Testis (tissue), 3 donors: ENCODE results near the gene TERB1. TPM values are rescaled to one million over a fixed set of nuclear protein-coding genes. Genes with fewer than 3 reads are reported as not detected.

Experiments used
- DNase-seq: peaks from one replicate; pipeline ENCODE4 v3.0.0-alpha.2; 2019
- H3K27ac ChIP-seq, 2 donors: fragments of 200-600 bp; sonication (generic); one replicate each; pipeline ENCODE4 v1.5.1; 2019
- H3K27me3 ChIP-seq: fragments of 200-600 bp; sonication (generic); one replicate; pipeline ENCODE4 v1.5.1; 2019
- H3K36me3 ChIP-seq: fragments of 200-600 bp; sonication (generic); one replicate; pipeline ENCODE4 v1.5.1; 2017; ENCODE audit warnings: low read depth; ENCODE audit errors: missing control alignments
- H3K4me1 ChIP-seq: fragments of 200-600 bp; sonication (generic); one replicate; pipeline ENCODE4 v1.5.1; 2019
- H3K4me3 ChIP-seq, 2 donors: fragments of 200-600 bp; sonication (generic); one replicate each; pipeline ENCODE4 v1.5.1; 2017 to 2019
- H3K9me3 ChIP-seq: fragments of 200-600 bp; sonication (generic); one replicate; pipeline ENCODE4 v1.5.1; 2017
- POLR2A ChIP-seq: fragments of 450-650 bp; IDR thresholded peaks from one replicate; pipeline ENCODE4 v1.6.1; 2017; ENCODE audit warnings: antibody characterized with exemption, mild to moderate bottlenecking, moderate library complexity
- WGBS, 2 donors: methylation state at CpG; one replicate each; pipeline ENCODE4 v1.1.5; 2018; 5-methylcytosine and 5-hydroxymethylcytosine counted together
- intact Hi-C: fragments of 100-400 bp; cut with DNase I; formaldehyde crosslinking; loops from one replicate; pipeline ENCODE4 v1.15.1; 2023; ENCODE audit warnings: low total_unique reads
- polyA plus RNA-seq: library from polyadenylated mRNA; stranded (reverse); fragments of 350-450 nt; fragmentation: Illumina TruSeq; extraction: RNeasy Lipid Tissue Mini Kit (QIAGEN cat#74804); gene quantifications from one replicate; pipeline ENCODE4 v1.2.3, GENCODE V29; 2014; ENCODE audit warnings: low read depth, low replicate concordance; ENCODE audit not compliant: insufficient read depth
- total RNA-seq, 2 donors: library from RNA; depleted of rRNA; stranded (reverse); fragments of >200 nt; gene quantifications; one replicate each; pipeline ENCODE4 v1.2.3, GENCODE V29; 2016
- TF ChIP-seq, protein P1 (sequence below), 3 experiments: fragments of 450-650 bp in 2 of 3; fragments of 200-600 bp in 1 of 3; sonication (generic) in 1 of 3; IDR thresholded peaks; one replicate each; pipeline ENCODE4 v1.5.1; 2016 to 2019; ENCODE audit warnings: antibody characterized with exemption in 3 of 3, mild to moderate bottlenecking in 2 of 3, moderate library complexity in 1 of 3

The TERB1 gene
- total and polyA plus RNA-seq, 3 donors from 2014 or later = 12.1 to 30.6 (median 13.3) TPM

DNA sequence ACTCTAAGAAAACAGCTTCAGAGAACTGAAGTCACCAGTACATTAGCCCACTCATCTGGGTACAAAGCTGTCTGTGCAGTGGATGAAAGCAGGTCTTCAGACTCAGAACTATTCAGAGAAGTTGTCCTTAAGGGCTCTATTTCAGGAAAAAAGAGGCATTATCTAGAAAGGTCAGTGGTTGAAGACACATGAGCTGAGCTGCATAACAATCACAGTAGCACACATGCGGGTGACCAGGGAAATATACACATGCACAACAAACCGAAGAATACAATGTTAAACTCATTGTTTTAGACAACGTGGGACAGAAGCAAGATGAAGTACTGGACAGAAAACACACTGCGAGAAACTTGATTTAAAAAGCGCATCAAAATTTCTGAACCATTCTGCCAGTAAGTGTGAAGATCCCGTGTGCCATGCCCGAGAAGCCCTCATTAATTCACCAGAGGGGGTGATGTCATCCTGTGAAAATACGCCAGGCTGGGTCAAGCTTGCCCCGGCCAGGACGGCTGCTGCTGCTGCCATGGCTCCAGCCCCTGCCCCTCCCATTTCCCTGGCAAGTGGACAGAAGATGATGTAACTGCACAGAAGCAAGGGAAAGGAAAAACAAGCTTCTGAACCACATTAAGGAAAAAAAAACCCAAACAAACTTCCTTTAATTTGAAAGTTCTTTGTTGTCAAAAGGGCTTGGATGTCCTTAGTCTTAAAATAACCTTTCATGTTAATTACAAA, 60.0 kb downstream of the TERB1 start:
- Histone ChIP-seq H3K4me1 (peaks cover 20% of the 10 kb centered on the region), H3K9me3 (no peaks in the 10 kb centered on the region), H3K27me3 (no peaks in the 10 kb centered on the region), H3K4me3 (no peak overlapping the region), H3K27ac (peak overlapping the region; percentile 75 to 76), H3K36me3 (no peaks in the 10 kb centered on the region)
- DNase-seq = peak; percentile 91
- no peak for TF ChIP-seq POLR2A
- TF ChIP-seq, protein P1, sequence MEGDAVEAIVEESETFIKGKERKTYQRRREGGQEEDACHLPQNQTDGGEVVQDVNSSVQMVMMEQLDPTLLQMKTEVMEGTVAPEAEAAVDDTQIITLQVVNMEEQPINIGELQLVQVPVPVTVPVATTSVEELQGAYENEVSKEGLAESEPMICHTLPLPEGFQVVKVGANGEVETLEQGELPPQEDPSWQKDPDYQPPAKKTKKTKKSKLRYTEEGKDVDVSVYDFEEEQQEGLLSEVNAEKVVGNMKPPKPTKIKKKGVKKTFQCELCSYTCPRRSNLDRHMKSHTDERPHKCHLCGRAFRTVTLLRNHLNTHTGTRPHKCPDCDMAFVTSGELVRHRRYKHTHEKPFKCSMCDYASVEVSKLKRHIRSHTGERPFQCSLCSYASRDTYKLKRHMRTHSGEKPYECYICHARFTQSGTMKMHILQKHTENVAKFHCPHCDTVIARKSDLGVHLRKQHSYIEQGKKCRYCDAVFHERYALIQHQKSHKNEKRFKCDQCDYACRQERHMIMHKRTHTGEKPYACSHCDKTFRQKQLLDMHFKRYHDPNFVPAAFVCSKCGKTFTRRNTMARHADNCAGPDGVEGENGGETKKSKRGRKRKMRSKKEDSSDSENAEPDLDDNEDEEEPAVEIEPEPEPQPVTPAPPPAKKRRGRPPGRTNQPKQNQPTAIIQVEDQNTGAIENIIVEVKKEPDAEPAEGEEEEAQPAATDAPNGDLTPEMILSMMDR (IDR thresholded peaks at IDR 0.05) = no peak
- intact Hi-C loops = no loop called here
- 34 to 36% methylated on average over 10 of the region's 10 CpGs for WGBS, 2 donors

DNA sequence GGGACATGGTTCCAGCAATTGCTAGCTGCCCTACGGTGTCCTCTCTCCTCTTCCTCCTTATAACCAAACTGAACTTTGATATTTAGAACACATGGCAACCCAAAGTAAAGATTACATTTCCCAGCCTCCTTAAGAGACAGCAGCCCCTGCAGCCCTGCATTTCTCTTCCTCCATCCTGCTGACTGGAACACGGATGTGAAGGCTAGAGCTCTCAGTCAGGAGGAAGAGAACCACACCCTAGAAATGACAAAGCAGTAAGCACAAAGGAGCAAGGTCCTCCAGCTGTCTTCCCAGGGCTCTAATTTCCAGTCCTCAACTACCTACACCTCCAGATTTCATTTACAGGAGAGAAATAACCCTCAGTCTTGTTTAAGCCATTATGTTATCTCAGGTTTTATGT, 60.9 kb downstream of the TERB1 start:
- intact Hi-C loops = no loop called here
- Histone ChIP-seq H3K36me3 (no peaks in the 10 kb centered on the region), H3K9me3 (no peaks in the 10 kb centered on the region), H3K27me3 (no peaks in the 10 kb centered on the region), H3K4me1 (peaks cover 20% of the 10 kb centered on the region), H3K4me3 (no peak overlapping the region), H3K27ac (peak overlapping the region in 1 of 2 donors; percentile 76)
- whole genome bisulfite sequencing, 2 donors = 52 to 58% methylated on average over 2 of the region's 2 CpGs
- TF ChIP-seq, protein P1 (IDR thresholded peaks at IDR 0.05) = no peak
- TF ChIP-seq POLR2A = no peak
- DNase-seq = no peak

DNA sequence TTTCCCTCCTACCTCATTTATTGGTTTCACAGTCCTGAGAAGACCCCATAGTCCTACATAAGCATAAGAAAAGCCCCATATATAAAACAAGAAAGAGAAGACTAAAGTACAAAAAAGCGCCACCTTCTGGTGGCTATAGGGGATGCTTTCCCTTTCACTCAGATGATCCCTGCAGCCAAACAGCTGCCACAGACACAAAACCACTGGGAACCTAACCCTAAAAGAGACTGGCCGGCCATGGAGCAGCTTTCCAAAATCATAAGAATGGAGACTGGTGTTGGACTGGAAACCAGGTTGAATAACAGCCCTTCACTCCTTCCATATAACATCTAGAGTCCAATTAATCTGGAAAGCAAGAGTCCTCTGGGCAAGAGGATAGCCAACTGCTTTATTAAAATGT, 61.4 kb downstream of the TERB1 start:
- no peak for TF ChIP-seq POLR2A
- TF ChIP-seq, protein P1 (IDR thresholded peaks at IDR 0.05) = peak in 2 of 3 experiments; percentile 40 to 47
- H3K27me3 ChIP-seq = no peaks in the 10 kb centered on the region
- no peak overlapping the region for H3K4me3 ChIP-seq
- peaks cover 20% of the 10 kb centered on the region for H3K4me1 ChIP-seq
- no peaks in the 10 kb centered on the region for H3K9me3 ChIP-seq
- peak; percentile 49 for DNase-seq
- WGBS, 2 donors = 59 to 62% methylated on average over 2 of the region's 2 CpGs
- intact Hi-C loops = no loop called here
- peak overlapping the region in 1 of 2 donors; percentile 76 for H3K27ac ChIP-seq
- H3K36me3 ChIP-seq = no peaks in the 10 kb centered on the region

DNA sequence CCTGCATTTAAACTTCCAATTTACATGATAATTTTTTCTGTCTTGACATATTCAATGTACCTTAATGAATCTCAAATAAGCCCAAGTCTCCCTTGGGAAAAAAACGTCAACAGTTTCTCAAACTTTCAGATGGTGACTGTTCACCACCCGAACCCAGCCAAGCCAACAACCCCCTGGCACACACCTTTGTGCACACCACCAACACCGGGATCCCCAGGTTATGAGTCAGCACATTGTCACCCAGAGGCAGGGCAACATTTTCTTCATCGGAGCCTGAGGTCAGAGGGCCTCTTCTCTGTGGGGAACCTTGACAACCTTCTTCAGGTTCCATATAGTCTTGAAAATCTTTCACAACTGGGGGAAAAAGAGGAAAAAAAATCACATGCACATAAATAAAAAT, 65.5 kb downstream of the TERB1 start:
- Histone ChIP-seq H3K4me1 (peaks cover 9% of the 10 kb centered on the region), H3K36me3 (no peaks in the 10 kb centered on the region), H3K4me3 (no peak overlapping the region), H3K9me3 (no peaks in the 10 kb centered on the region), H3K27ac (no peak overlapping the region), H3K27me3 (no peaks in the 10 kb centered on the region)
- TF ChIP-seq POLR2A = no peak
- TF ChIP-seq, protein P1 (IDR thresholded peaks at IDR 0.05) = no peak
- no peak for DNase-seq
- intact Hi-C loops = no loop called here
- 92 to 96% methylated on average over 4 of the region's 4 CpGs for WGBS, 2 donors

DNA sequence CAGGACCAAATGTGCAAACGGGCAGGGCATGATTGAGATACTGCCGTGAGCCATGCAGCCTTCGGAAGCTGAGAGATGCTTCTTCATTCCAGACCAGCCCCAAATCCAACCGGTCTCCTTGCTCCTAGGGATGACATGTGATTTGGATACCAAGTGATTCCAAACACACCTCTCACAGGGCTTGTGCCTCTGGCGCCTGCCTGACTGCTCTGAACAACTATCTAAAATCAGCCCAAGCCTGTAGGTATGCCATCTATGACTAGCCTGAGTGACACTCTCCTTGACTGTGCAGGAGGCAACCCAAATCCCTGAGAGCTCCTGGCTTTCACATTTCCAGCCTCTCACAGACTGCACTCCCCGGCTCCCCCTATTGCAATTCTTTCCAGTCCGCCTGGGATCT, 70.3 kb downstream of the TERB1 start:
- no peaks in the 10 kb centered on the region for H3K9me3 ChIP-seq
- H3K27me3 ChIP-seq = no peaks in the 10 kb centered on the region
- intact Hi-C loops = no loop called here
- no peaks in the 10 kb centered on the region for H3K36me3 ChIP-seq
- DNase-seq = no peak
- H3K27ac ChIP-seq = no peak overlapping the region
- WGBS, 2 donors = 84 to 91% methylated on average over 6 to 7 of the region's 7 CpGs
- TF ChIP-seq POLR2A = no peak
- TF ChIP-seq, protein P1 (IDR thresholded peaks at IDR 0.05) = no peak
- peaks cover 4% of the 10 kb centered on the region for H3K4me1 ChIP-seq
- H3K4me3 ChIP-seq = no peak overlapping the region
